Stimulated activated CD8-positive, alpha-beta memory T cell treated with anti-CD3 and anti-CD28 coated beads, Interleukin-7, amount 100 ng/mL, for 4 hours (primary cell): ENCODE measurements around the gene GXYLT2.
"Not testable (repeated sequence)": the region's sequence is repeated elsewhere in the genome, so short reads cannot be mapped to it uniquely, and the experiment has no call there.

Experiments used
- DNase-seq, 2 donors: peaks; one replicate each; pipeline ENCODE4 v3.0.0-alpha.2; 2020; ENCODE audit warnings: low read depth in 2 of 2

GXYLT2 gene

DNA sequence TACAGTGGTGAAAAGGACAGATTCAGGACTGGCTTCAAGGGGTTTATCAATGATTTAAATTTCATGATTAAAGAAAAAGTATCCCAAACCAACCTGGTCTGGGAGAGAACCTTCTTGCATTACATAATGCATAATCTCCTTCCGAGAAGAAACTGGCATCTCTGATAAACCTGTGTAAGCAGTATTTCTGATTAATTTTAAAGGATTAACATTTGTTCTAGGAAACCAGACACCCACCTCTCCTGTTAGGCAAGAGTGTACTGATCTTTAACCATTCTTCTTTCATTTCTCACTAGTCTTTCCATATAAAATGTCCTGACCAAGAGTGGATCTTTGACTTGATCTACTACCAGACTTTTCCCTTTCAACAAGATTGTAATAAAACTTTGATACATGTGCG is 85.9 kb downstream of the GXYLT2 start:
- no peak for DNase-seq

DNA sequence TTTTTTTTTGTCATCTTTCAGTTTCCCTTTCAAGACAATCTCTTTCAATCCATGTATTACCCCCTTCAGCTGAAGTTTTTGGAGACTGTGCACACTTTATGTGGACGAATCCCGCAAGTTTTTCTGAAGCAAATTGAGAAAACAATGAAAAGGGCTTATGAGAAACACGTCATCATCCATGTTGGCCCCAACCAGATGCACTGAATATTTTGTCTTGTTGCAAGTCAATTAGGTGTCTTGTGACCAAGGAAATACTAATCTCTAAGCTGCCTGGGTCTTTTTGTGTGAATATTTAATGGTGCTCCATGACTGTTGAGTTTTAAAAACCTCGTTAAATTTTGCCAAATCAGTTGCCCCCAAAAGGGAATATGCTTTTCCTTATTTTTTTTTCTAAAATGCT is 87.1 kb downstream of the GXYLT2 start:
- no peak for DNase-seq

GRCh38 chr3:72976281-72976741 is 88.5 kb downstream of the GXYLT2 start:
- no peak for DNase-seq

- no peak for DNase-seq
These were observed 89.4 kb downstream of the GXYLT2 start for GRCh38 chr3:72977060-72977808.

DNA sequence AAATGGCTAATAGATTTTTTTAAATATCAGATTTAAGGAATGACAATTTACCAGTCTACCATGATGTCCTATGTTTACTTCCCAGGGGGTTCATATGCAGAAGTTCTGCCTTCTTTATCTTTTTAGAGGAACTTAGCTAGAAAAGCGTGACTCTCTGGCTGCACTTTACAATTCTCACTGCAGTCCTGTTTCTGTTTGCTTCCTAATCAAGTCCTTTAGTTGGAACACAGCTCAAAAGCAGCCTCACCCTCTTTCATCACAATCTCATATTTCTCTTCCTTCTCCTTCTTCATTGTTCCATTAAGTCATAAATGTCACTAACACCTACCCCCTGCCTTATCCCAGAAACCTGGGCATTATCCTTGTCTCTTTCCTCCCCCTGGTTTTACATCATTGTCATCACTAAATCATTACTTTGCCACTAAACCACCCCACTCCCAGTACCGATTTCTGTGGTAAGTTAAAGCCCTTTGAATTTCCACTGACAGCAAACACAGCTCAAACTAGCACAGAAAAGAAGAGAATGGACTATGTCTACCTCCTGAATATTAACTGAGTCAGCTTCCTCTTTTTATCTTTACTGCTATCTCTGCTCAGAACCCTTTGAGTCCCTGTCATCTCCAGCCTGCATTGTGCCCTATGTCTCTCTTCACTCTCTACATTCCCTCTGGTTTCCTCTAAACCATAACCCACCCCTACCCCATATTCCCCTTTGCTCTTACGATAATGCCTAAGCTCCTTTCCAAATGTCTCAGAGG is 94.9 kb downstream of the GXYLT2 start:
- no peak for DNase-seq

DNA sequence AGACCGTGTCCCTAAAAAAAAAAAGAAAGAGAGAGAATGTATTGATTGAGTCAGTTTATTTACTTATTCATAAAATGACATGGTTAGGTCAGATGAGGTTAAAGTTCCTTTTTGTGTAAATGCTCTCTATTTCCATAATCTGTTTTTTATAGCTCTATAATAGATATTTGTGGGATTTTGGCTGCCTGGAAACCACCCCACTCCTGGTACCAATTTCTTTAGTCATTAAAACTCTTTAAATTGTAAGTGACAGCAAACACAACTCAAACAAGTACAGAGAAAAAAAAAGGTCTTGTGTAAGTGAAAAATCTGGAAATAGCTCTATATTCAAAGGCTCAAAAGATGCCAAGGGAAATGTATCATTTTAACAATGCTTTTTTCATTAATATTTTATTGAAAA is 97.7 kb downstream of the GXYLT2 start:
- DNase-seq = no peak

GRCh38 chr3:72990701-72991395 is 103.0 kb downstream of the GXYLT2 start:
- no peak for DNase-seq

GRCh38 chr3:72991522-72991921 is 103.7 kb downstream of the GXYLT2 start:
- DNase-seq = no peak

GRCh38 chr3:72993391-72993790 is 105.5 kb downstream of the GXYLT2 start:
- no peak for DNase-seq

GRCh38 chr3:72995337-72995736 is 107.5 kb downstream of the GXYLT2 start:
- no peak for DNase-seq

- no peak for DNase-seq
These were observed 108.3 kb downstream of the GXYLT2 start for GRCh38 chr3:72996121-72996472.

DNA sequence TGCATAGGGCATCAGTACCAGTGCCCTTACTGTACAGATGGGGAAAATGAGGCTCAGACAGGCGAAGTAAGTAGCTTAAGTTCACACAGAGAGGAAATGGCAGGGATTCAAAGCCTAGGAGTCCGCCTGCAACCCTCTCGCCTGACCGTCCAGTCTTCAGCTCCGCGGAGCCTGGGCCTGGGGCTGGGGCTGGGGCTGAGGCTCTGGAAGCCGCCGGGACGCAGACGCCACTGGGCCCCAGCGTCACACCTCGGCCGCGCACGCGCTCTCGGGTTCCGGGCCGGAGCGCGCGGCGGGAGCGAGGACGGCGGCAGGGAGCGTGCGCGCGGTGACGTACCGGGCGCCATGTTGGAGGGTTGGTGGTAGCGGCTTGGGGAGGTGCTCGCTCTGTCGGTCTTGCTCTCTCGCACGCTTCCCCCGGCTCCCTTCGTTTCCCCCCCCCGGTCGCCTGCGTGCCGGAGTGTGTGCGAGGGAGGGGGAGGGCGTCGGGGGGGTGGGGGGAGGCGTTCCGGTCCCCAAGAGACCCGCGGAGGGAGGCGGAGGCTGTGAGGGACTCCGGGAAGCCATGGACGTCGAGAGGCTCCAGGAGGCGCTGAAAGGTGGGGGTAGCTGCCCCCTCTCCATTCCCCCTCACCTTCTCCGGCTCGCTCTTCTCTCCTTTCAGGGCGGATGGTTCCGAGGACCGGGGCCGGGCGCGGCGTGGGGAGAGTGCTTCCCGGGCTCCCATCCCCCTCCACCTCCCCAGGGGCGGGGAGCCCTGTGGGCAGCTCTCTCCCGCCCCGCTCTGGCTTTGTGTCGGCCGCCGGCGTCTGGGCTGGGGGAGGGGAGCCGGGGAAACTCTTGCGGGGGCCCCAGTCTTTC is 108.9 kb downstream of the GXYLT2 start, which contains the start of gene PPP4R2:
Gene PPP4R2, plus strand, starts transcription at position 339 of the 861 bp plus-strand sequence. Its CDS starts 227 bp downstream, at position 566.
- DNase-seq = peak; percentile 79 to 87

DNA sequence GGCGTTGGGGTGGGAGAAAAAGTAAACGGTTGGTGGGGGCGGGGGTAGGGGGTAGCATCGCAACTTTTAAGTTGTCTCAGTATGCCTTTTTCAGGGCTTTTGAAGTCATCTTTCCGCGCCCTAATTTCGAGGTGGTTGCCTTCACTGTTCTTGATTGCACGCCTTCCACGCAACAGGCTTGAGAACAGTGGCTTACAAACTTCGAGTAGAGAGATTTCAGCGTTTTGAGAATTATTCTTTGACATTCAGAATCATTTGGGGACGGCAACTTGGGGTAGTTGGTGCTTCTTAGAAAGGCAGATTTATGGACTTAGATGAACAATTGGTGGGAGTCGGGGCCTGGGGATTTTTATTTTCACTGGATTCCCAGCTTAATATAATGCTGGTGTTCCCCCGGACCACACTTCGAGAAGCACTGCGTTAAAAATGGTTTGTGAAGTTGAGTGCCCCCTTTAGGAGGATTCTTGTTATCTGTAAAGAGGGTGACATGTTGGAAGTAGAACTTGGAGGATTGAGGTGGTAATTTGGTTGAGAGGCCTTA is 109.6 kb downstream of the GXYLT2 start:
- peak; percentile 4 to 11 for DNase-seq

DNA sequence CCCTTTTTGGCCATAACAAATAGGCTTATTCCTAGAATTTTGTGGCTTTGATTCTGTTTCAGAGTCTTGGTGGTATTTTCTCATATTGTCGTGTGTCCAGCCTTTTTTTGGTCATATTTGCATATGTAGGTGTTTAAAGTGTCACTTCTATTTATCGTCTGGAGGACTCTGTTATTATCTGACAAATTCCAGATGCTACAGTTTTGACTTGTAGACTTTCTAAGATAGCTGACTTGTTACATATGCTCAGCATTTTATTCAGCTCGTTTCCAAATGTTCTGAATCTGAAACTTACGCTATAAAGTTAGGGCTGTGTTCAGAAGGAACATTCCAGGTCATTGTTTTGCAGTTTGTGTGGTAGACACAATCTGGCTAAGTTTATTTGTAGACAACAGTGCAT is 110.6 kb downstream of the GXYLT2 start:
- DNase-seq = no peak

DNA sequence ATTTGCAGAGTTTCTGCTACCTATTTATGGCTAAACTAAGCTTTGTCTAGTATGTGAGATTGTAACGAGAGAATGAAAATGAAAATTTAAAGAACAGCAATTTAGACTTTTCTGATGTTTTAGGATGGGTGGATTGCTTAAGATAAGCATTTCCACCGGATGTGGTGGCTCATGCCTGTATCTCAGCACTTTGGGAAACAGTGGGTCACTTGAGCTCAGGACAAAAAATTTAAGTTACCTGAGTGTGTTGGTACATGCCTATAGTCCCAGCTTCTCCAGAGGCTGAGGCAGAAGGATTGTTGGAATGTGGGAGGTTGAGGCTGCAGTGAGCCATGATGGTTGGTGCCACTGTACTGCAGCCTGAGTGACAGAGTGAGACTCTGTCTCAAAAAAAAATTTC is 112.1 kb downstream of the GXYLT2 start:
- no peak for DNase-seq

GRCh38 chr3:73003050-73003449 is 115.2 kb downstream of the GXYLT2 start:
- not testable (repeated sequence) for DNase-seq

GRCh38 chr3:73004316-73004715 is 116.5 kb downstream of the GXYLT2 start:
- no peak for DNase-seq

- DNase-seq = no peak
These were observed 120.3 kb downstream of the GXYLT2 start for GRCh38 chr3:73007992-73008712.

DNA sequence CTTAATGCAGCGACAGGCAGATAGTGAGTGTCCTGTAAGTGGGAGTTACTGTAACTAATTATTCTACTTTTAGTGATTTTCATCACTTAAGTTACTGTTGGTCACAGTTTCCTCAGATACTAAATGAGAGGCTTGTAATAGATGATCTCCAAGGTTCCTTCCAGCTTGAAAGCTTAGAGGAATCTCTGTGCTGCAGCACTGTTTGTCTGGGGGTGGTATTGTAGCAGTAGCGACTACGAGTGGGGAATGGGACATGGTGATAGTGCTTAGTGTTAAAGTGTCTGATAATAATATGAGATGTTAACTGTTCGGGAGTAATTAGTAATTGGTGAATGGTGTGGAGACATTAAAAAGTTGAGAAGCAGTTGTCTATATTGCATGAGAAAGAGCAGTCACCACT is 121.2 kb downstream of the GXYLT2 start:
- no peak for DNase-seq

DNA sequence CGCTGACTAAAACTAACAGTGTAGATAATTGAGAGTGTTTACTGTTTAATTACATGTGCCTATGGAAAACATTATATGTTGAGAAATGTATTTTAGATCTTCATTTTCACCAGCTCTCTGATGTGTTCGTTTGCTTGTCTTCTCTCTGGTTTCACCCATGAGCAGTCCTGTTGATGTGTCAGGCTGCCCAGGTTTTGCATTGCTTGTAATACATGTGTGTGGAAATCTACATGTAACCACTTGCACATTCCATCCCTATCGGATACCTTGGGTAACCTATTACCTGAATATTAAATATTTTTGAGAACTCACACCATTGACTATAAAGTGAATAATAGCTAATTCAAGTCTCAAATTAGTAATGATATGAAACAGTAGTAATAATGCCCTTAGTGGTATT is 121.9 kb downstream of the GXYLT2 start:
- DNase-seq = no peak

DNA sequence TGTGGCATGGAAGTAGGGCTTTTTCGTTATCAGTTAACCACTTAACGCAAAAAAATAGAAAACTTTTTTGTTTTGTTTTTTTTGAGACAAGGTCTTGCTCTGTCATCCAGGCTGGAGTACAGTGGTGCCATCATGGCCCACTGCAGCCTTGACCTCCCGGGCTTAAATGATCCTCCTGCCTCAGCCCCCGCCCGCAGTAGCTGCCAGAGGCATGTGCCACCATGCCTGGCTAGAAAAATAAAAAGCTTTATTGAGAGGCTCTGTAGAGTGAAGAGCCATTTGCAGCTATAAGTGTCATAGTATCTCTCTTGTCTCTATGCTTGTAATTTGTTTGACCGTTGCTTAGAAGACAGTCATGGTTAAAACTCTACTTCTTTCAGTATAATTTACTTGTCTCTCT is 122.3 kb downstream of the GXYLT2 start:
- no peak for DNase-seq
